ENCODE results near the gene SLC44A2. TPM values are rescaled to one million over a fixed set of nuclear protein-coding genes. Genes with fewer than 3 reads are reported as not detected.

SLC44A2 gene
- total RNA-seq, 2 donors from 2014 or later: 106 to 240 TPM

DNA sequence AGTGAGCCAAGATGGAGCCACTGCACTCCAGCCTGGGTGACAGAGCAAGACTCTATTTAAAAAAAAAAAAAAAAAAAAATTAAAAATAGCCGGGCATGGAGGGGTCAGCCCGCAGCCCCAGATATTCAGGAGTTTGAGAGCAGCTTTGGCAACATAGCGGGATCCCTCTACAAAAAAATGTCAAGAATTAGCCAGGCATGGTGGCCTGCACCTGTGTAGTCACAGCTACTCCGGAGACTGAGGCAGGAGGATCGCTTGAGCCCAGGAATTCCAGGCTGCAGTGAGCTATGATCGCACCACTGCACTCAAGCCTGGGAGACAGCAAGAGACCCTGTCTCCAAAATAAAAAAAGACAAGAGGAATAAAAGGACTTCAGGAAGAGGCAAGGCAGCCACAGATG is 39.0 kb upstream of the SLC44A2 start:
- no peaks in the 10 kb centered on the region for H3K36me3 ChIP-seq (ENCODE audit: control insufficient read depth, insufficient read depth, low read length)
- H3K27me3 Mint-ChIP-seq (ENCODE audit: insufficient read depth): peaks cover 11% of the 10 kb centered on the region
- peak overlapping the region; percentile 96 for H3K27ac Mint-ChIP-seq
- H3K27ac ChIP-seq (ENCODE audit: low read depth, low read length): no peak overlapping the region
- no peak for DNase-seq
- TF ChIP-seq, protein P1, sequence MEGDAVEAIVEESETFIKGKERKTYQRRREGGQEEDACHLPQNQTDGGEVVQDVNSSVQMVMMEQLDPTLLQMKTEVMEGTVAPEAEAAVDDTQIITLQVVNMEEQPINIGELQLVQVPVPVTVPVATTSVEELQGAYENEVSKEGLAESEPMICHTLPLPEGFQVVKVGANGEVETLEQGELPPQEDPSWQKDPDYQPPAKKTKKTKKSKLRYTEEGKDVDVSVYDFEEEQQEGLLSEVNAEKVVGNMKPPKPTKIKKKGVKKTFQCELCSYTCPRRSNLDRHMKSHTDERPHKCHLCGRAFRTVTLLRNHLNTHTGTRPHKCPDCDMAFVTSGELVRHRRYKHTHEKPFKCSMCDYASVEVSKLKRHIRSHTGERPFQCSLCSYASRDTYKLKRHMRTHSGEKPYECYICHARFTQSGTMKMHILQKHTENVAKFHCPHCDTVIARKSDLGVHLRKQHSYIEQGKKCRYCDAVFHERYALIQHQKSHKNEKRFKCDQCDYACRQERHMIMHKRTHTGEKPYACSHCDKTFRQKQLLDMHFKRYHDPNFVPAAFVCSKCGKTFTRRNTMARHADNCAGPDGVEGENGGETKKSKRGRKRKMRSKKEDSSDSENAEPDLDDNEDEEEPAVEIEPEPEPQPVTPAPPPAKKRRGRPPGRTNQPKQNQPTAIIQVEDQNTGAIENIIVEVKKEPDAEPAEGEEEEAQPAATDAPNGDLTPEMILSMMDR (conservative IDR thresholded peaks at IDR 0.05): no peak
- H3K9me3 Mint-ChIP-seq: no peaks in the 10 kb centered on the region
- H3K4me1 ChIP-seq (ENCODE audit: control insufficient read depth, insufficient read depth, low read length): no peaks in the 10 kb centered on the region
- H3K4me3 ChIP-seq (ENCODE audit: low read length): peak overlapping the region; percentile 78
- peaks cover 22% of the 10 kb centered on the region for H3K36me3 Mint-ChIP-seq (ENCODE audit: low read depth)
- no peaks in the 10 kb centered on the region for H3K9me3 ChIP-seq (ENCODE audit: control insufficient read depth, low read length)
- H3K9ac ChIP-seq (ENCODE audit: extremely low read depth, low read length, poor library complexity, severe bottlenecking): no peak overlapping the region
- no peaks in the 10 kb centered on the region for H3K27me3 ChIP-seq (ENCODE audit: control insufficient read depth, insufficient read depth, low read length, poor library complexity, severe bottlenecking)
- H3K4me1 Mint-ChIP-seq: peaks cover 5% of the 10 kb centered on the region
- H3K4me3 Mint-ChIP-seq: peak overlapping the region; percentile 97
- 87 to 91% methylated on average over 4 to 6 of the region's 6 CpGs for whole genome bisulfite sequencing, 2 experiments (ENCODE audit: insufficient coverage in 1 of 2, insufficient read length in 1 of 2)

DNA sequence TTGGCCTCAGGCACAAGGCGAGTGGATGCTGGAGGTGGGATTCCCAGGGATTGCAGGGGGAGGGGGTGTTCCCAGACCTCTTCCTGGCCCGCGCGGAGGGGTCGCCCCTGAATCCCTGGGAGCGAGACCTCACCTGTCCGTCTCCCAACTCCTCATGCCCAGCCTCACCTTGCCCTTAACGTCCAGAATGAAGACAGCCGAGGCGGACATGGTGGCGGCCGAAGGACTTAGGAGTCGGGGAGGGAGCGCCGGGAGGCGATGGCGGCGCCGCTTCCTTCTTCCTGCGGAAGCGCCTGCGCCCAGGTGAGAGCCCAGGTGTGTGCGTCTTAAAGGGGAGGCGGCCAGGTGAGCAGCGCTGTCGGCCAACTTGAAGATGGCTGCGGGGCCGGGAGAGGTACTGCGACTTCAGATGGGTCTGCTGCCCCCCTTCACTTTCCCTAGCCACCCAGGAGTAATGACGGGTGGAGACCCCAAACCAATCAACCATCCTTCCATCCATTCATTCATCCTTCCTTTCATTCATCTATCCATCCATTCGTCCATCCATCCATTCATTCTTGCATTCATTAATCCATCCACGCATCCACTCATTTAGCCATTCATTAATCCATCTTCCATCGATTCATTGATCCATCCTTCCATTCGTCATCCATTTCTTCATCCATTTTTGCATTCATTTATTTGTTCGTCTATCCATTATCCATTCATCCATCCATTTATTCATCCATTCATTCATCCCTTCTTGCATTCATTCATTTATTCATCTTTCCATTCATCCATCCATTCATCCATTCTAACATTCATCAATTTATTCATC is 38.1 kb upstream of the SLC44A2 start, which contains the start of gene AP1M2:
Gene AP1M2 (minus strand): TSS at position 291 of the 817 bp plus-strand sequence. CDS start 81 bp downstream, at position 210.
- Histone ChIP-seq H3K27me3 (ENCODE audit: control insufficient read depth, insufficient read depth, low read length, poor library complexity, severe bottlenecking) (no peaks in the 10 kb centered on the region), H3K36me3 (ENCODE audit: control insufficient read depth, insufficient read depth, low read length) (no peaks in the 10 kb centered on the region), H3K9me3 (ENCODE audit: control insufficient read depth, low read length) (no peaks in the 10 kb centered on the region), H3K27ac (ENCODE audit: low read depth, low read length) (no peak within 1 kb of the TSS), H3K4me1 (ENCODE audit: control insufficient read depth, insufficient read depth, low read length) (no peaks in the 10 kb centered on the region), H3K4me3 (ENCODE audit: low read length) (peak within 1 kb of the TSS; percentile 78), H3K9ac (ENCODE audit: extremely low read depth, low read length, poor library complexity, severe bottlenecking) (peak within 1 kb of the TSS; percentile 15)
- H3K4me3 Mint-ChIP-seq: peak within 1 kb of the TSS; percentile 97
- DNase-seq: peak; percentile 91
- TF ChIP-seq, protein P1 (conservative IDR thresholded peaks at IDR 0.05): no peak
- H3K4me1 Mint-ChIP-seq: peaks cover 5% of the 10 kb centered on the region
- H3K9me3 Mint-ChIP-seq: no peaks in the 10 kb centered on the region
- peaks cover 11% of the 10 kb centered on the region for H3K27me3 Mint-ChIP-seq (ENCODE audit: insufficient read depth)
- peaks cover 22% of the 10 kb centered on the region for H3K36me3 Mint-ChIP-seq (ENCODE audit: low read depth)
- 63 to 81% methylated on average over 24 to 35 of the region's 35 CpGs for WGBS, 2 experiments (ENCODE audit: insufficient coverage in 1 of 2, insufficient read length in 1 of 2)
- H3K27ac Mint-ChIP-seq: peak within 1 kb of the TSS; percentile 96

DNA sequence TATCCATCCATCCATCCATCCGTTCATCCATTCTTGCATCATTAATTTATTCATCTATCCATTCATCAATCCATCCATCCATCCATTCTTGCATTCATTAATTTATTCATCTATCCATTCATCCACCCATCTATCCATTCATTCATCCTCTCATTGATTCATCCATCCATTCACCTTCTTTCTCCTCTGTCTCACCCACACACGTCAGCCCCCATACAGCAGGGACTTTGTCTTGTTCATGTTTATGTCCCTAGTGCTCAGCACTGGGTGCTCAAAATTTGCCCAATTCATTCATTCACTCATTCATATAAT is 37.6 kb upstream of the SLC44A2 start:
- Mint-ChIP-seq H3K36me3 (ENCODE audit: low read depth) (peaks cover 20% of the 10 kb centered on the region), H3K4me3 (peak overlapping the region; percentile 97), H3K9me3 (no peaks in the 10 kb centered on the region), H3K27ac (no peak overlapping the region), H3K27me3 (ENCODE audit: insufficient read depth) (peaks cover 11% of the 10 kb centered on the region), H3K4me1 (peaks cover 5% of the 10 kb centered on the region)
- H3K36me3 ChIP-seq (ENCODE audit: control insufficient read depth, insufficient read depth, low read length): no peaks in the 10 kb centered on the region
- no peaks in the 10 kb centered on the region for H3K4me1 ChIP-seq (ENCODE audit: control insufficient read depth, insufficient read depth, low read length)
- no peak overlapping the region for H3K4me3 ChIP-seq (ENCODE audit: low read length)
- no peak for DNase-seq
- H3K27me3 ChIP-seq (ENCODE audit: control insufficient read depth, insufficient read depth, low read length, poor library complexity, severe bottlenecking): no peaks in the 10 kb centered on the region
- no peaks in the 10 kb centered on the region for H3K9me3 ChIP-seq (ENCODE audit: control insufficient read depth, low read length)
- WGBS, 2 experiments (ENCODE audit: insufficient coverage in 1 of 2, insufficient read length in 1 of 2): 87 to 89% methylated on average over 2 of the region's 2 CpGs
- H3K9ac ChIP-seq (ENCODE audit: extremely low read depth, low read length, poor library complexity, severe bottlenecking): no peak overlapping the region
- no peak overlapping the region for H3K27ac ChIP-seq (ENCODE audit: low read depth, low read length)
- TF ChIP-seq, protein P1 (conservative IDR thresholded peaks at IDR 0.05): no peak
